OCI-LY7 (cell line): Measurements from ENCODE around the gene CD207. TPM values are rescaled to one million over a fixed set of nuclear protein-coding genes. Genes with fewer than 3 reads are reported as not detected.

Experiments used
- BruUV-seq: library from RNA; stranded (reverse); fragments of 400-500 nt; replicated peaks from 2 replicates; lab custom pipeline; 2021; lab: Mats Ljungman, UMichigan
- CTCF ChIA-PET: fragments of 300-600 bp; sonication (Branson Sonifier 250); formaldehyde crosslinking; loops from one replicate; lab custom pipeline; 2022; ENCODE audit warnings: antibody characterized with exemption; ENCODE audit not compliant: unreplicated experiment; lab: Charles Lee
- POLR2A ChIA-PET: fragments of 300-600 bp; sonication (Branson Sonifier 250); formaldehyde crosslinking; loops from one replicate; lab custom pipeline; 2022; ENCODE audit warnings: antibody characterized with exemption; lab: Charles Lee
- DNase-seq: peaks from one replicate; pipeline ENCODE4 v3.0.0-alpha.2; 2015; ENCODE audit warnings: low spot score
- H2AFZ ChIP-seq: fragments of 200-600 bp; sonication (generic), shearing (Covaris generic); 2 replicates; pipeline ENCODE4 v1.6.1; 2014; ENCODE audit warnings: mild to moderate bottlenecking, antibody characterized with exemption, low read length, moderate library complexity
- H3K27ac ChIP-seq: fragments of 200-600 bp; sonication (generic); 2 replicates; pipeline ENCODE4 v1.5.1; 2014; ENCODE audit warnings: mixed run types, low read depth, mild to moderate bottlenecking, moderate library complexity, low read length, inconsistent platforms; ENCODE audit not compliant: poor library complexity, severe bottlenecking
- H3K36me3 ChIP-seq: fragments of 200-600 bp; sonication (generic); 2 replicates; pipeline ENCODE4 v1.6.1; 2014; ENCODE audit warnings: mild to moderate bottlenecking, antibody characterized with exemption, low read length, moderate library complexity, mixed read lengths; ENCODE audit not compliant: insufficient read depth
- H3K4me1 ChIP-seq: fragments of 200-600 bp; sonication (generic); 2 replicates; pipeline ENCODE4 v1.5.1; 2014; ENCODE audit warnings: mild to moderate bottlenecking, low read length; ENCODE audit not compliant: insufficient read depth, poor library complexity, severe bottlenecking
- H3K4me2 ChIP-seq: fragments of 200-600 bp; sonication (generic); 2 replicates; pipeline ENCODE4 v1.6.1; 2014; ENCODE audit warnings: mild to moderate bottlenecking, low read length
- H3K4me3 ChIP-seq: fragments of 200-600 bp; sonication (generic); 2 replicates; pipeline ENCODE4 v1.5.1; 2014; ENCODE audit warnings: mild to moderate bottlenecking, low read depth, low read length; ENCODE audit not compliant: poor library complexity, severe bottlenecking
- H3K79me2 ChIP-seq: fragments of 200-600 bp; sonication (generic); 2 replicates; pipeline ENCODE4 v1.6.1; 2016; ENCODE audit warnings: low read depth, mild to moderate bottlenecking, low read length, moderate library complexity, mixed read lengths; ENCODE audit not compliant: insufficient read depth
- H3K9me2 ChIP-seq: fragments of 200-600 bp; sonication (generic); 2 replicates; pipeline ENCODE4 v1.6.1; 2016; ENCODE audit warnings: mild to moderate bottlenecking, low read length, mixed read lengths; ENCODE audit not compliant: insufficient read depth
- H3K9me3 ChIP-seq: fragments of 200-600 bp; sonication (generic); 2 replicates; pipeline ENCODE4 v1.6.1; 2014; ENCODE audit warnings: mild to moderate bottlenecking, mixed run types, low read length, mixed read lengths
- H4K20me1 ChIP-seq: fragments of 200-600 bp; sonication (generic); 2 replicates; pipeline ENCODE4 v1.6.1; 2014; ENCODE audit warnings: mild to moderate bottlenecking, antibody characterized with exemption, low read length, moderate library complexity, mixed read lengths; ENCODE audit not compliant: insufficient read depth
- CTCF ChIP-seq: fragments of 200-600 bp; sonication (generic); conservative IDR thresholded peaks from 2 replicates; pipeline ENCODE4 v1.5.1; 2014; ENCODE audit warnings: mild to moderate bottlenecking, antibody characterized with exemption, low read length, moderate library complexity, mixed read lengths
- EZH2phosphoT487 ChIP-seq: fragments of 200-600 bp; sonication (generic); IDR thresholded peaks from 2 replicates; pipeline ENCODE4 v1.6.1; 2018; ENCODE audit warnings: low read depth, borderline replicate concordance, mild to moderate bottlenecking, mixed run types, antibody characterized with exemption, low read length, moderate library complexity, mixed read lengths
- intact Hi-C: fragments of 100-400 bp; cut with micrococcal nuclease; formaldehyde crosslinking; loops from one replicate; pipeline ENCODE4 v1.10.0; 2022; ENCODE audit not compliant: unreplicated experiment
- total RNA-seq, 2 experiments: library from RNA; depleted of rRNA in 1 of 2; stranded (reverse); fragments of >200 nt in 1 of 2; shearing (Covaris generic) in 1 of 2; gene quantifications; 2 replicates each; pipeline ENCODE4 v1.2.3, GENCODE V29; 2014 to 2022

CD207 gene
- total RNA-seq, 2 experiments from 2014 or later, result not detected

- TF ChIP-seq CTCF, result no peak
- TF ChIP-seq EZH2phosphoT487, result no peak
- no peak for DNase-seq
- H3K36me3 ChIP-seq, result no peaks in the 10 kb centered on the region
- no peaks in the 10 kb centered on the region for H3K79me2 ChIP-seq
- no peaks in the 10 kb centered on the region for H3K9me3 ChIP-seq
- BruUV-seq, result no TSS peak
- intact Hi-C loops, result no loop called here
- H3K27ac ChIP-seq, result no peak overlapping the region
- ChIA-PET CTCF (no interaction called here), POLR2A (no interaction called here)
- H3K4me1 ChIP-seq, result no peaks in the 10 kb centered on the region
- no peaks in the 10 kb centered on the region for H3K9me2 ChIP-seq
- no peaks in the 10 kb centered on the region for H4K20me1 ChIP-seq
- no peak overlapping the region for H3K4me3 ChIP-seq
- no peak overlapping the region for H2AFZ ChIP-seq
- H3K4me2 ChIP-seq, result no peak overlapping the region
Measured at GRCh38 chr2:70854411-70854810, 18.8 kb upstream of the CD207 start.

GRCh38 chr2:70852824-70853223, 17.2 kb upstream of the CD207 start:
- no peaks in the 10 kb centered on the region for H3K4me1 ChIP-seq
- ChIA-PET CTCF (no interaction called here), POLR2A (no interaction called here)
- H2AFZ ChIP-seq, result no peak overlapping the region
- intact Hi-C loops, result no loop called here
- no TSS peak for BruUV-seq
- DNase-seq, result no peak
- no peaks in the 10 kb centered on the region for H3K9me3 ChIP-seq
- H3K36me3 ChIP-seq, result no peaks in the 10 kb centered on the region
- no peak overlapping the region for H3K4me3 ChIP-seq
- no peak overlapping the region for H3K4me2 ChIP-seq
- no peaks in the 10 kb centered on the region for H4K20me1 ChIP-seq
- no peak for TF ChIP-seq CTCF
- no peak for TF ChIP-seq EZH2phosphoT487
- H3K9me2 ChIP-seq, result no peaks in the 10 kb centered on the region
- H3K27ac ChIP-seq, result no peak overlapping the region
- no peaks in the 10 kb centered on the region for H3K79me2 ChIP-seq

- Histone ChIP-seq H3K36me3 (no peaks in the 10 kb centered on the region), H2AFZ (no peak overlapping the region), H3K79me2 (no peaks in the 10 kb centered on the region), H3K9me2 (no peaks in the 10 kb centered on the region), H3K4me3 (no peak overlapping the region), H3K9me3 (no peaks in the 10 kb centered on the region), H3K4me2 (no peak overlapping the region), H3K27ac (no peak overlapping the region), H3K4me1 (no peaks in the 10 kb centered on the region), H4K20me1 (no peaks in the 10 kb centered on the region)
- no peak for DNase-seq
- ChIA-PET CTCF (no interaction called here), POLR2A (no interaction called here)
- no TSS peak for BruUV-seq
- no peak for TF ChIP-seq CTCF
- TF ChIP-seq EZH2phosphoT487, result no peak
- intact Hi-C loops, result no loop called here
Measured at GRCh38 chr2:70851704-70852103, 16.1 kb upstream of the CD207 start.
